GM19324 (cell line): ENCODE data around the gene RGS5.

Source experiments
- ATAC-seq: cut with Tn5 transposase; IDR thresholded peaks from one replicate; pipeline ENCODE4 v1.9.1; 2021; ENCODE audit warnings: mild to moderate bottlenecking, moderate library complexity; ENCODE audit not compliant: unreplicated experiment, low FRiP score

The RGS5 gene

GRCh38 chr1:163186862-163187261 is 15.9 kb downstream of the RGS5 start:
- ATAC-seq, result no peak

GRCh38 chr1:163182330-163182949 is 20.3 kb downstream of the RGS5 start:
- no peak for ATAC-seq

DNA sequence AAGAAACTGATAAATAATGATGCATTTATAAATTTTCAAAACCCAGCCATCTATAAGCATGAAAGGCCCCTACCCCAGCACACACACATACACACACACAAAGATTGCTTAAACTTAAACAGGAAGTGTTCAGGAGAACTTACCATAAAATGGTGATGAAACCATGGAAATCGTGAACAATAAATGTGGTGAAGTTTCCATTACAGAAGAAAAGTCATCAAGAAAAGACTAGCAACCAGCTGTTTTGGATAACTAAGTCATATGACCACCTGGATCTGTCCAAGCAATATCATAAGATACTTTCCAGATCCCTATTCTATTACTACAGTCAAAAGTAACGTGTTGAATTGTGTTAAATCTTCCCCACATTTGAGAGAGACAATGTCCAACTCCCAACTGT is 24.1 kb downstream of the RGS5 start:
- ATAC-seq, result no peak

DNA sequence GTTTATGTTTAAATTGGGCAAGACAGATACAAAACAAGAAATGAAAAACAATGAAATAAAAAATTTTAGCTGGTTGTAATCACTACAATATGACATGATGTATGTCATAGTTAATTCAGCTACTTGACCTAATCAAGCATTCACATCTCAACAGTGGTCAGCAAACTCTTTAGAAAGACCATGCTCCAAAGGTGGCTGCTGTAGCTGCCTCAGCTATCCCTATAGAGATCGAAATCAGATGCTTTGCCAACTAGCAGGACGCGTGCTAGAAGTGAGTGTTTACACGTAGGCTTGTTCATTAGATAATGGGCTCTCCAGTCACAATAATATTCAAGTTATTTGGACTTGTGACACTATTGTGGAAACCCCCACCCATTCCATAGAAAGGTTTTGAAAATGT is 25.9 kb downstream of the RGS5 start:
- ATAC-seq, result no peak

GRCh38 chr1:163174524-163175437 is 27.9 kb downstream of the RGS5 start:
- no peak for ATAC-seq

DNA sequence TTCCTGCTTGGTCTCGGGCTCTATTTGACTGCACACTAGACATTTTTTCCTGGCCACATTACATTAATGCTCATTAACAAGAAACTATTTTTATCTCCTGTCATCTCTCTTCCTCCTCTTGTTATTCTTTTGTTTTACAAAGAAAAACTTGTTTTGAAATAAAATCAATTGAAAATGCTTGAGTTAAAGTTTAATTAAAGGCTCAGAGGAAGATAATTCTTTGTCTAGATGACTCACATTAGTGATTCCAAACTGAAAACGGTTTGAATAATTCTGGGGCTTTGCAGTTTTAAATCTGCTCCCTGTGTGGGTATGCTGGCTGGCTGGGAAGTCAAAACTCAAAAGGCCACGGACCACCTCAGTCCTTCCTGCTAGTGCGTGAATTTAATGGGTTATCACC is 29.6 kb downstream of the RGS5 start:
- ATAC-seq, result no peak

DNA sequence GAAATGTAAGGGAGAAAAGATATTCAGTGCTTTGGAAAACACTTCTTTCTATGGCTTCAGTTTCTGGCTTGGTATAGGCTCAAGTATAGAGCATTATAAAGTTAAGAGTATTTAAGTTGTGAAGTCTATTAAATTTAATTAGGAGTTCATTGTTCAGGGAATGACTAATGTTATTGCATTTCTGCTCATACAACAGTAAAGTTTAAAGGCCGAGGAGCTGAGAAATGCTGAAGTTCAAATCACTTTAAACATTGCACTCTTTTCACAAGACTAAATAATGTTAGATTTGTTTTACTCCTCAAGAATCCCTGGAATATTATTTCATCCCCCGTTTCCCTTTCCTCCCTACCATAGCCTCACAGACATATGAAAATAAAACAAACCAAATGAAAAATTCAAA is 30.1 kb downstream of the RGS5 start:
- ATAC-seq, result no peak

GRCh38 chr1:163171826-163172225 is 30.9 kb downstream of the RGS5 start:
- ATAC-seq, result no peak

GRCh38 chr1:163170975-163171676 is 31.6 kb downstream of the RGS5 start:
- no peak for ATAC-seq

DNA sequence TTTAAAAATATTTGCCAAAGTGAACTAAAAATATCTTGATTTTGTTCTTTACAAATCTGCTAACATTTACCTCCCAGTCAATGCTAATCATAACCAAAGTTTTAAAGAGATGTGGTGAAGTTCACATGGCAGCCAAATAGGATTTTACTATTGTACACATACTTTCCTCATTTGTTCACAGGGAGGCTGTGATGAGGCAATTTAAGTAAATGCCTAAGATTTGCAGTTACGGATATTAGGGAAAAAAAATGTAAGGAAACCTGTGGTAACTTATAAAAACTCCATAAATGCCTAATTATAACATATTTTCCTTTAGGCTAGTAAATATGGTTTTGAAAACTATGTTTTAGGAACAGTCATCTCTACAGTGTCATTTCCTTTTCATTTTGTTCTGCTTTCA is 32.4 kb downstream of the RGS5 start:
- no peak for ATAC-seq

DNA sequence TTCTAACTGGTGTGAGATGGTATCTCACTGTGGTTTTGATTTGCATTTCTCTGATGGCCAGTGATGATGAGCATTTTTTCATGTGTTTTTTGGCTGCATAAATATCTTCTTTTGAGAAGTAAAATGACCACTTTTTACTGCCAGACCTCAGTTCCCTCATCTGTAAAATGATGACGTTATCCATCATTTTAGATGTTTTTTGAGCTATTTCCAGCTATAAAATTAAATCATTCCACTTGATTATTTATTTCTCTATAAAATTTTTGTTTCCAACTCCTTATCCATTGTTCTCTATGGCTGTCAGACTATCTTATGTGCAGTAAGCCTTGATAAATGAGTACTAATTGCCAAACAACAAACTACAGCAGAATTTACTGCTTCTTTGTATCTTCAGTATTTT is 33.2 kb downstream of the RGS5 start:
- ATAC-seq, result no peak

GRCh38 chr1:163168053-163168452 is 34.7 kb downstream of the RGS5 start:
- ATAC-seq, result no peak

GRCh38 chr1:163166886-163167555 is 35.7 kb downstream of the RGS5 start:
- no peak for ATAC-seq

- no peak for ATAC-seq
Measured at GRCh38 chr1:163165119-163165518, 37.6 kb downstream of the RGS5 start.

DNA sequence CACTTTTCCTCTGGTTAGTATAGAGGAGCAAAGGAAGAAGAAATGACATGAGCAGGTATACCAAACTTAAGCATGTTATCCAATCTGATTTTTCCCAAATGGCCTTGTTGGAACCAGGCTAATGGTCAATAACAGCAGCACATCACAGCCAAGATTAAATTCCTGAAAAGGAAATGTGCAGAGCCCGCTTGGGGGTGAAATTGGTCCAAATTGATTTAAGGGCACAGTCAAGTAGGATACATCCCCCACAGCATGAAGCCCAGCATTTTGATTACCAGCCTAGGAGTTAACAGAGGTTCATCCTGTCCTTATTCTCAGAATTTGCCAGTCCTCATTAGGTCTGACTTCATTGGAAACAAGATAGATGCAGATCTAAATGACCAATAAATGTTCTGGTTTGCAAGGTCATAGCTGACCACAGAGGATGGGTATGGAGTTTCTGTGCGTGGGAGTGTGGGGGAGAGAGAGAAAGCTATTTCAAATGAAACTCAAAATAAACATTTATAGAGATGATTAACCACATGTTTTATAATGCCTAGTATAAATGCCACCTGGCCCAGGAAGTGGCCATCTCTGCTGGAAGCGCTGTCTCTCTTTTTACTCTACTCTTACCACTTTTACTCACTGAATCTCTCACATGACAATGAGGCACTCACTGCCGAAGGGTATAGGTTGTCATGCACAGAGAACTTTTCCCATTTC is 38.7 kb downstream of the RGS5 start:
- no peak for ATAC-seq

DNA sequence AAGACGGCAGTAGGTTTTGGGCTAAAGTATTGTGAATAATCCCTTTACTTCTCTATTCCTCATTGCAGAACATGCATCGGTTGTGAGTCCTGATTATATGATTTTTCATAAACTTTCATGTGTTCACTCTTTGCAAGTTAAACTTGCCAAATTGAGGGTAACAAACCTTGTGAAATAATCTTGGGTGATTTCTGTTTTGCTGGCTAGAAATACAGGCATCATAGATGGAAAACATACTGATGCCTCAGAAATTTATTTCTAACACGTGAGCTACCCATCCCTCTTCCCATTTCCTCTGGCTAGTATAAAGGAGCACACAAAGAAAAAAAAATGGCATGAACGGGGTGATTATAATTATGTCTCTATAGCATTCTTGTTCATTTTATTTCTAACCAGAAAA is 39.6 kb downstream of the RGS5 start:
- no peak for ATAC-seq

DNA sequence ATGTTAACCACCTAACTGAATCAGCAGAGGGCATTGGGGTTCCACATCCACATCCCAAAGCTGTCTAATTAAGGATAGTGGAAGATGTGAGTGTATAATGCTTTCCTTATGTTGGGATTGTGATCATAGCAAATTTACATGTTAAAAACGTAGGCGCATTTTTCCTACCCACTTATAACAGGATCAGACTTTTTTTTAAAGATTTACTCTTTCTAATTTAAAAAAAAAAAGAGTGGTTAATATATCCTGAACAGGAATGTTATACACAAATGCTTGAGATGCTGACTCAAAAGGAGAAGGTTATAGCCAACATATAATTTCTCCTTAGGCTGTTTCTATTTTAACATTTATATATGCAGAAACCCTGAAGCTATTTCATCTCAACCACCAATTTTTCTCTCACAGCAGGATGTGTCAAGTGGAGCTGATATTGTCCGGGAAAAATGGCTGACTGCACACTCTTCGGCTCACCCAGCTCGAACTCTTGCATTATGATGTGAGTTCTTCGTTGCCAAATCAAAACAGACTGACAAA is 40.3 kb downstream of the RGS5 start:
- ATAC-seq, result no peak

DNA sequence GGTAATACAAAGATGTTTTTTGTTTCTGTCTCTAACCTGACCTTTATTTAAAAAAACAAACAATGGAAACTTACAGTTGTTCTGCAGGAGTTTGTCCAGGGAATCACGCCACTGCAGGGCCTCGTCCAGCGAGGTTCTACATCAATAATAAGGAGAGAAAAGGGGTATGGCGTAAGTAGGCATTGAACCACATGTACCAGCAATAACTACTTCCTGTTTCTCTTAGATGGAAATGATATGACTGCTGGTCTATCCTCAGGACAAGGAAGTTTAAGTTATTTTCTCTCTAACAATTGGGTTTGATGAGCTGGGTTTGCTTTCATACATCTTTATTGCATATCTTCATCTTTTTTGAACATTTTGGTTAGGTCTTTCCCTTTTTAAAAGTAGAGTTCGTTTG is 40.9 kb downstream of the RGS5 start:
- no peak for ATAC-seq

- no peak for ATAC-seq
Measured at GRCh38 chr1:163161337-163161736, 41.4 kb downstream of the RGS5 start.

GRCh38 chr1:163155606-163156005 is 47.1 kb downstream of the RGS5 start:
- ATAC-seq, result no peak
